Measurements from ENCODE around the gene CYSLTR2. TPM values are rescaled to one million over a fixed set of nuclear protein-coding genes. Genes with fewer than 3 reads are reported as not detected.

CYSLTR2 gene
- total RNA-seq, 4 donors from 2014 or later = 0.80 to 1.2 (median 0.83) TPM; not detected in 1

DNA sequence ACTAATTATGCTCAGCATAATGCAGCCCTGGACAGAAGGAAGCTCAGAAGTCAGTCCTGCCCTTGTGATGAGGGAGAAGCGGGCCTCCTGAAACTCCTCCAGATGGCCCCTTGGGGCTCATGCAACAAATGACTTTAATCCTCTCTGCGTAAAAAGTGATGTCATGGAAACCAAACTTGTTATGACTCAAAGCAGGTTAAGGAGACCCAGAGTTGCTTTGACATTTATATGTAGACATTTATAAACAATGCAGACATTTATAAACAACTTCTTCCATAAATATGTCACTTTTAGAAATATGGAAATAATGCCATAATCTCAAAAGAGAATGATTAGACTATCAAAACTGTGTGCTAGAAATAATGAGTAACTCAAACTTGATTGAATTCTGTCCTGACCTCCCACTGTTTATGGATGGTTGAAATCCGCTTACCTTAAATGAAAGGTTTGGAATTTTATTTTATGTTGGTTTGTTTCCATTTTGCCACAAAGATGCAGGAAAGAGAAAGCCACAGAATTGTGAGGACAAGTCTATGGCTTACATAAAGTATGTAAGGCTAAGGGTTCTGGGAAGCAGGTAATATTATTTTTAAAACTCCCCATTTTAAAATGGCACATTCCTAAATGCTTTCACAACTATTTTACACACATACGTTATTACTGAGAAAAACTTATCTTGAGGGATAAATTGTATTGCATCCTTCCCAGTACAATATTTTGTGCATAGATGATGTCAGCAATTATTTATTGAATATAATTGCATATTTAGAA, 73.7 kb downstream of the CYSLTR2 start:
- Histone ChIP-seq H3K27ac (no peak overlapping the region), H3K27me3 (no peaks in the 10 kb centered on the region), H3K4me3 (no peak overlapping the region), H3K9me3 (no peaks in the 10 kb centered on the region), H3K4me1 (peaks cover 0 to 5% (median 0%) of the 10 kb centered on the region in 4 donors), H3K36me3 (no peaks in the 10 kb centered on the region)
- TF ChIP-seq, protein P1, sequence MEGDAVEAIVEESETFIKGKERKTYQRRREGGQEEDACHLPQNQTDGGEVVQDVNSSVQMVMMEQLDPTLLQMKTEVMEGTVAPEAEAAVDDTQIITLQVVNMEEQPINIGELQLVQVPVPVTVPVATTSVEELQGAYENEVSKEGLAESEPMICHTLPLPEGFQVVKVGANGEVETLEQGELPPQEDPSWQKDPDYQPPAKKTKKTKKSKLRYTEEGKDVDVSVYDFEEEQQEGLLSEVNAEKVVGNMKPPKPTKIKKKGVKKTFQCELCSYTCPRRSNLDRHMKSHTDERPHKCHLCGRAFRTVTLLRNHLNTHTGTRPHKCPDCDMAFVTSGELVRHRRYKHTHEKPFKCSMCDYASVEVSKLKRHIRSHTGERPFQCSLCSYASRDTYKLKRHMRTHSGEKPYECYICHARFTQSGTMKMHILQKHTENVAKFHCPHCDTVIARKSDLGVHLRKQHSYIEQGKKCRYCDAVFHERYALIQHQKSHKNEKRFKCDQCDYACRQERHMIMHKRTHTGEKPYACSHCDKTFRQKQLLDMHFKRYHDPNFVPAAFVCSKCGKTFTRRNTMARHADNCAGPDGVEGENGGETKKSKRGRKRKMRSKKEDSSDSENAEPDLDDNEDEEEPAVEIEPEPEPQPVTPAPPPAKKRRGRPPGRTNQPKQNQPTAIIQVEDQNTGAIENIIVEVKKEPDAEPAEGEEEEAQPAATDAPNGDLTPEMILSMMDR (IDR thresholded peaks at IDR 0.05) = no peak
- no peak for TF ChIP-seq POLR2A (IDR thresholded peaks at IDR 0.05)
- DNase-seq = no peak

DNA sequence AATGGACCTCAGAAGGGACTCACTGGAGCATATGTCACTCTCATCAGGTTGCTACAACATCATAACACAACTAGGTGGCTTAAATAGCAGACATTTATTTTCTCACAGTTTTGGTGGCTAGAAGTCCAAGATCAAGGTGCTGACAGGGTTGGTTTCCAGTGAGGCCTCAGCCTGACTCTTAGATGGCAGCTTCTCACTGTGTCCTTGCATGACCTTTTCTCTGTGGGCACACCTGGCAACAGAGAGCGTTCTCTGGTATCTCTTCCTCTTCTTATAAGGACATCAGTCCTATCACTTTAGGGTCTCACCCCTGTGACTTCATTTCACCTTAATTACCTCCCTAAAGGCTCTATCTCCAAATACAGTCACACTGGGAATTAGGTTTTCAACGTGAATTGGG, 74.5 kb downstream of the CYSLTR2 start:
- H3K4me1 ChIP-seq = peaks cover 0 to 5% (median 0%) of the 10 kb centered on the region in 4 donors
- H3K9me3 ChIP-seq = no peaks in the 10 kb centered on the region
- H3K4me3 ChIP-seq = no peak overlapping the region
- no peak for TF ChIP-seq POLR2A (IDR thresholded peaks at IDR 0.05)
- TF ChIP-seq, protein P1 (IDR thresholded peaks at IDR 0.05) = no peak
- H3K36me3 ChIP-seq = no peaks in the 10 kb centered on the region
- no peak for DNase-seq
- H3K27ac ChIP-seq = no peak overlapping the region
- H3K27me3 ChIP-seq = no peaks in the 10 kb centered on the region

GRCh38 chr13:48728876-48729275, 75.1 kb downstream of the CYSLTR2 start:
- DNase-seq = no peak
- Histone ChIP-seq H3K27ac (no peak overlapping the region), H3K27me3 (no peaks in the 10 kb centered on the region), H3K36me3 (no peaks in the 10 kb centered on the region), H3K9me3 (no peaks in the 10 kb centered on the region), H3K4me3 (no peak overlapping the region), H3K4me1 (peaks cover 0 to 5% (median 0%) of the 10 kb centered on the region in 4 donors)
- TF ChIP-seq, protein P1 (IDR thresholded peaks at IDR 0.05) = no peak
- TF ChIP-seq POLR2A (IDR thresholded peaks at IDR 0.05) = no peak

- Histone ChIP-seq H3K27ac (no peak overlapping the region), H3K4me1 (peaks cover 0 to 5% (median 0%) of the 10 kb centered on the region in 4 donors), H3K27me3 (no peaks in the 10 kb centered on the region), H3K4me3 (no peak overlapping the region), H3K9me3 (no peaks in the 10 kb centered on the region), H3K36me3 (no peaks in the 10 kb centered on the region)
- DNase-seq = no peak
- no peak for TF ChIP-seq POLR2A (IDR thresholded peaks at IDR 0.05)
- TF ChIP-seq, protein P1 (IDR thresholded peaks at IDR 0.05) = no peak
Observed at GRCh38 chr13:48729856-48730255, 76.1 kb downstream of the CYSLTR2 start.

- Histone ChIP-seq H3K9me3 (no peaks in the 10 kb centered on the region), H3K4me1 (peaks cover 0 to 5% (median 0%) of the 10 kb centered on the region in 4 donors), H3K27me3 (no peaks in the 10 kb centered on the region), H3K4me3 (no peak overlapping the region), H3K27ac (no peak overlapping the region), H3K36me3 (no peaks in the 10 kb centered on the region)
- no peak for DNase-seq
- no peak for TF ChIP-seq POLR2A (IDR thresholded peaks at IDR 0.05)
- TF ChIP-seq, protein P1 (IDR thresholded peaks at IDR 0.05) = no peak
Observed at GRCh38 chr13:48731001-48731658, 77.4 kb downstream of the CYSLTR2 start.
